GM12878 (cell line): Measurements from ENCODE around the gene ZFR. TPM values are rescaled to one million over a fixed set of nuclear protein-coding genes. Genes with fewer than 3 reads are reported as not detected.

Experiments
- ASH2L ChIP-seq: fragments of 300-600, 200-600 bp; sonication (generic); IDR thresholded peaks from 2 replicates; pipeline ENCODE4 v1.6.1; 2017; ENCODE audit warnings: low read depth, mild to moderate bottlenecking, borderline replicate concordance
- ATF7 ChIP-seq: fragments of 450-650 bp; IDR thresholded peaks from 2 replicates; pipeline ENCODE4 v1.6.1; 2016; ENCODE audit warnings: low read depth, mild to moderate bottlenecking
- BCLAF1 ChIP-seq: fragments of 450-650 bp; IDR thresholded peaks from 2 replicates; pipeline ENCODE4 v1.6.1; 2017; ENCODE audit warnings: antibody characterized with exemption, mild to moderate bottlenecking, moderate library complexity
- BHLHE40 ChIP-seq, 2 experiments: fragments of 450-650 bp in 1 of 2; IDR thresholded peaks; 2 replicates each; pipeline ENCODE4 v1.6.1; 2011 to 2017; ENCODE audit warnings: low read depth in 2 of 2, borderline replicate concordance in 1 of 2, improper control_type of control experiment in 1 of 2, low read length in 1 of 2, mild to moderate bottlenecking in 1 of 2
- BRCA1 ChIP-seq: IDR thresholded peaks from 2 replicates; pipeline ENCODE4 v1.6.1; 2011; ENCODE audit warnings: low read depth, low read length, improper control_type of control experiment
- CBFB ChIP-seq: IDR thresholded peaks from 2 replicates; pipeline ENCODE4 v1.6.1; 2016; ENCODE audit warnings: antibody characterized with exemption, low read depth
- EED ChIP-seq: sonication (generic); IDR thresholded peaks from 2 replicates; pipeline ENCODE4 v1.6.1; 2016; ENCODE audit warnings: antibody characterized with exemption, low read depth
- HDAC6 ChIP-seq: fragments of 200-600 bp; sonication (generic); IDR thresholded peaks from one replicate; pipeline ENCODE4 v1.8.0; 2017; ENCODE audit warnings: antibody characterized with exemption; ENCODE audit not compliant: unreplicated experiment
- HDGF ChIP-seq: fragments of 450-650 bp; IDR thresholded peaks from 2 replicates; pipeline ENCODE4 v1.6.1; 2016; ENCODE audit warnings: antibody characterized with exemption
- KLF5 ChIP-seq: fragments of 450-650 bp; IDR thresholded peaks from 2 replicates; pipeline ENCODE4 v1.6.1; 2014; ENCODE audit warnings: mild to moderate bottlenecking; ENCODE audit not compliant: partially characterized antibody
- NBN ChIP-seq: fragments of 450-650 bp; IDR thresholded peaks from 2 replicates; pipeline ENCODE4 v1.6.1; 2016
- PBX3 ChIP-seq: IDR thresholded peaks from 2 replicates; pipeline ENCODE4 v1.6.1; 2011; ENCODE audit warnings: mild to moderate bottlenecking, low read depth, low read length, moderate library complexity; ENCODE audit not compliant: insufficient replicate concordance
- POLR2A ChIP-seq: IDR thresholded peaks from 2 replicates; pipeline ENCODE4 v1.6.1; 2011; ENCODE audit warnings: low read depth, mild to moderate bottlenecking, low read length
- ZBTB4 ChIP-seq: fragments of 450-650 bp; formaldehyde crosslinking; IDR thresholded peaks from 2 replicates; pipeline ENCODE4 v1.4.0; 2022; ENCODE audit warnings: mild to moderate bottlenecking, moderate library complexity
- ZNF687 ChIP-seq: fragments of 450-650 bp; IDR thresholded peaks from 2 replicates; pipeline ENCODE4 v1.6.1; 2017; ENCODE audit warnings: mild to moderate bottlenecking, moderate library complexity
- polyA plus RNA-seq, 11 experiments: library from polyadenylated mRNA; depleted of rRNA in 4 of 11; unstranded in 6 of 11; stranded (reverse) in 5 of 11; fragments of >200 nt; fragmentation: Nextera tagmentation in 4 of 11; fragmentation: Illumina TruSeq in 1 of 11; extraction: Ambion mirVana in 4 of 11; extraction: Trizol in 1 of 11; gene quantifications; 1 replicate in 1 of 11; 2 replicates in 10 of 11; pipeline versions ENCODE4 v1.2.1 to v1.2.3, GENCODE V29; 2011 to 2016; ENCODE audit warnings: inconsistent platforms in 2 of 11, missing spikeins in 2 of 11, low read depth in 1 of 11
- total RNA-seq, 4 experiments: library from RNA; depleted of rRNA in 3 of 4; stranded (reverse); fragments of >200 nt in 3 of 4; fragmentation: Illumina TruSeq in 1 of 4; extraction: Trizol in 1 of 4; gene quantifications; 2 replicates each; pipeline versions ENCODE4 v1.2.1 to v1.2.3, GENCODE V29; 2013 to 2021

ZFR gene
- total and polyA plus RNA-seq, 10 of the 15 experiments (the other 5 are each of a cell fraction or from before 2014, with no cell fraction given), result 33.7 to 90.6 (median 72.9) TPM

GRCh38 chr5:32312595-32313332 is 131.8 kb downstream of the ZFR start, which contains the start of gene MTMR12 (continued):
- TF ChIP-seq PBX3 (peak; percentile 98), HDAC6 (no peak), EED (no peak), KLF5 (no peak), HDGF (peak; percentile 44; the same call in 1 of the 2 replicates), ATF7 (peak; percentile 69), ZNF687 (peak; percentile 61), ASH2L (no peak), BRCA1 (no peak), BHLHE40 (IDR thresholded peaks at IDR 0.05; ENCODE audit: borderline replicate concordance in 1 of 2, low read depth in 2 of 2, low read length in 1 of 2) (peak; percentile 96 to 99), ZBTB4 (CRISPR knock-in tag) (no peak), NBN (no peak), POLR2A (peak; percentile 89), BCLAF1 (no peak), CBFB (no peak)
